Measurements from ENCODE around the gene ZNF444. TPM values are rescaled to one million over a fixed set of nuclear protein-coding genes. Genes with fewer than 3 reads are reported as not detected.
A peak's percentile ranks its signal among the peaks of the same experiment; 100 is the strongest.

Gene ZNF444
- total RNA-seq, 4 donors from 2014 or later, result 22.3 to 48.6 (median 41.2) TPM

DNA sequence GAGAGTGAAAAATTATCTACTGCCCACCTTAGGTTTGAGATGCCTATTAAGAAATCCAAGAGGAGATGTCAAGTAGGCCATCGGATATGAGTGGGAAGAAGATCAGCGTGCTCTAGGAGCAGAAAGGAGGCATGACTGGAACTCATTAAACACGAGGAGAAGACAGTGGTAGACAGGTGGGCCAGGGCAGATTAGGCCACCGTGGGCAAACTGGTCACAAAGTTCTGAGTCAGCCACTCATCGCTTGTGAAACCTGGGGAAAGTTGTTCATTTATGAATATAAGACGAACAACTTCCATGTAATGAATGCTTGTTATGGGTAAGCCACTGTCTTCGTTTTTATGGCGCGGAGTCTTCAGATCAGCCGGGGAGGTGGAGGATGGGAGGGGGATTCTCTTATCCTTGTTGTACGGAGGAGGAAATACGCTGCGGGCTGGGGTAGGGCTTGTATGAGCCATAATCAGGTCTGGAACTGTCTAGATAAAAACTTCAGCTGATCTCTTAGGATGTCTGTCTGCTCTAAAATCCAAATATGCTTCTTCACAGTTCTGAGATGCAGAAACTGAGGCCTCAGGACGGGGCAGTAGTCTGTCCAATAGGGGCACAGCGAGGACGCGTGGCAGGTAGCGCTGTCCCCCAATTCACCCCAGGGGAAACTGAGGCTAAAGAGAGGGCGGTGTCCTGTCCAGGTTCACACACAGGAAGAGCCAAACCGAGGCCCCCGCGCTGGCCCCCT, 1.1 kb upstream of the ZNF444 start:
- Histone ChIP-seq H3K9me3 (no peaks in the 10 kb centered on the region), H3K27me3 (no peaks in the 10 kb centered on the region), H3K27ac (peak overlapping the region; percentile 88 to 95 (median 92)), H3K4me3 (peak overlapping the region; percentile 39 to 66 (median 53)), H3K4me1 (peaks cover 0 to 32% (median 6%) of the 10 kb centered on the region in 4 donors), H3K36me3 (no peaks in the 10 kb centered on the region)
- TF ChIP-seq EP300 (IDR thresholded peaks at IDR 0.05) (no peak), POLR2A (IDR thresholded peaks at IDR 0.05) (no peak)
- TF ChIP-seq, protein P1, sequence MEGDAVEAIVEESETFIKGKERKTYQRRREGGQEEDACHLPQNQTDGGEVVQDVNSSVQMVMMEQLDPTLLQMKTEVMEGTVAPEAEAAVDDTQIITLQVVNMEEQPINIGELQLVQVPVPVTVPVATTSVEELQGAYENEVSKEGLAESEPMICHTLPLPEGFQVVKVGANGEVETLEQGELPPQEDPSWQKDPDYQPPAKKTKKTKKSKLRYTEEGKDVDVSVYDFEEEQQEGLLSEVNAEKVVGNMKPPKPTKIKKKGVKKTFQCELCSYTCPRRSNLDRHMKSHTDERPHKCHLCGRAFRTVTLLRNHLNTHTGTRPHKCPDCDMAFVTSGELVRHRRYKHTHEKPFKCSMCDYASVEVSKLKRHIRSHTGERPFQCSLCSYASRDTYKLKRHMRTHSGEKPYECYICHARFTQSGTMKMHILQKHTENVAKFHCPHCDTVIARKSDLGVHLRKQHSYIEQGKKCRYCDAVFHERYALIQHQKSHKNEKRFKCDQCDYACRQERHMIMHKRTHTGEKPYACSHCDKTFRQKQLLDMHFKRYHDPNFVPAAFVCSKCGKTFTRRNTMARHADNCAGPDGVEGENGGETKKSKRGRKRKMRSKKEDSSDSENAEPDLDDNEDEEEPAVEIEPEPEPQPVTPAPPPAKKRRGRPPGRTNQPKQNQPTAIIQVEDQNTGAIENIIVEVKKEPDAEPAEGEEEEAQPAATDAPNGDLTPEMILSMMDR (IDR thresholded peaks at IDR 0.05), result no peak
- 26% methylated on average over 22 of the region's 22 CpGs for WGBS, 2 donors
- DNase-seq (ENCODE audit: low spot score in 2 of 2), result no peak

DNA sequence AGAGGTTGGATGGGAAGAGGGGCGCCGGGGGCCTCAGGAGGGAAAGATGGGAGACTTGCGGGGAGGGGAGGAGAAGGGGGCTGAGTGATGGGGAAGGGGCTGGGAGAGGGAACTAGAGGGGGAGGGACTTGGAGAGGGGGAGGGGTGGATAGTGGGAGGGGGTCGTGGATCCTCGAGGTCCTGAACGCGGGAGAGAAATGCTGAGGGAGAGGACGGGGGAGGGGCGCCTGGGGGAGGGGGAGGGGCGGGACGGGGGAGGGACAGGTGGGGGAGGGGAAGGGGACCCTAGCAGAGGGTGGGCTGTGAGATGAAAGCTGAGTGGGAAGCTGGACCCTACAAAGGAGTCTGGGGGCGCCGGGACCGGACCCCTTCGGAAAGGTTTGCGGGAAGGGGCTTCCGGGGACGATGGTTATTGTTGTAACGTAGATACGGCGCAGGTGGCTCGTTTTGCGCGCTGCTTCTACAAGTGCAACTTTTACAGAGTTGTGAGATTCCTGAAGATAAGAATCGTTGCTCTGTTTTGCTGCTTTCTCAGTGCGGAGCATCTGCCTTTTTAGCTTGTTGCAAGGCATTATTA, 418 bp downstream of the ZNF444 start:
- DNase-seq (ENCODE audit: low spot score in 2 of 2), result no peak

DNA sequence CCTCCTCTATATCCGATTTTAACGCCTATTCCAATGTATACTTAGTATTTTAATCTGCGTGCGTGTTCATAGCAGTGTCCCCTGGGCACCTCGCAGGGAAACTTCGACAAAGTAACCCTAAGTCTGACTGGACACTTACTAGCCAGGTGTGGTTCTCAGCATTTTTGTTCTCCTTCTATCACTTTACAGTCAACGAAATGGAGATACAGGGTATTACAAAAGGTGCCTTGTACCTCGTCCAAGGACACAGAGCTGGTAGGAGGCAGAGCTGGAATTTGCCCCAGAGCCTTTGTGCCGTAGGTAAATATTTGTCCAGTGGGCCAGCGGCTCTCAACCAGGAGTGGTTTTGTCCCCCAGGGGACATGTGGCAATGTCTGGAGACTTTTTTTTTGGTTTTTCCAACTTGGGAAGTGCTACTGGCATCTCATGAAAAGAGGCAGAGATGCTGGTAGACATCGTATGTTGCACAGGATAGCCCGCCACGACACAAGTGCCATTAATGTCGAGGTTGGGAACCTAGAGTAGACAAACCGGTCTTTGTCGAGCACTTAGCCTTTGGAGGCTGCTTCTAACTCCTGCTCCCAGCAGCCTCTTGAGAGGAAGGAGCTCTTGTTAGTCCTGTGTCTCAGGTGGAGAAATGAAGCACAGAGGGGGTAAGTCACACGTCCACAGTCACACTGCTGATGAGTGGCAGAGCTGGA, 1.1 kb downstream of the ZNF444 start:
- 44 to 49% methylated on average over 17 of the region's 17 CpGs for WGBS, 2 donors
- no peak for TF ChIP-seq EP300 (IDR thresholded peaks at IDR 0.05)
- TF ChIP-seq POLR2A (IDR thresholded peaks at IDR 0.05), result no peak
- TF ChIP-seq, protein P1 (IDR thresholded peaks at IDR 0.05), result no peak
- DNase-seq (ENCODE audit: low spot score in 2 of 2), result no peak
- Histone ChIP-seq H3K4me1 (peaks cover 0 to 32% (median 6%) of the 10 kb centered on the region in 4 donors), H3K36me3 (peaks cover 0 to 15% (median 4%) of the 10 kb centered on the region in 3 donors), H3K27ac (peak overlapping the region; percentile 88 to 95 (median 92)), H3K9me3 (no peaks in the 10 kb centered on the region), H3K27me3 (no peaks in the 10 kb centered on the region), H3K4me3 (peak overlapping the region in 2 of 4 donors; percentile 39 to 66)

More for the DNA sequence above, 418 bp downstream of the ZNF444 start:
- TF ChIP-seq EP300 (IDR thresholded peaks at IDR 0.05), result no peak
- no peak for TF ChIP-seq POLR2A (IDR thresholded peaks at IDR 0.05)
- TF ChIP-seq, protein P1 (IDR thresholded peaks at IDR 0.05), result no peak
- H3K27ac ChIP-seq, result peak overlapping the region; percentile 88 to 95 (median 92)
- WGBS, 2 donors, result 3% methylated on average over 25 to 26 of the region's 26 CpGs
- H3K4me3 ChIP-seq, result peak overlapping the region; percentile 39 to 66 (median 49)
- peaks cover 0 to 32% (median 6%) of the 10 kb centered on the region in 4 donors for H3K4me1 ChIP-seq
- H3K27me3 ChIP-seq, result no peaks in the 10 kb centered on the region
- no peaks in the 10 kb centered on the region for H3K9me3 ChIP-seq
- peaks cover 0 to 8% (median 0%) of the 10 kb centered on the region in 3 donors for H3K36me3 ChIP-seq

DNA sequence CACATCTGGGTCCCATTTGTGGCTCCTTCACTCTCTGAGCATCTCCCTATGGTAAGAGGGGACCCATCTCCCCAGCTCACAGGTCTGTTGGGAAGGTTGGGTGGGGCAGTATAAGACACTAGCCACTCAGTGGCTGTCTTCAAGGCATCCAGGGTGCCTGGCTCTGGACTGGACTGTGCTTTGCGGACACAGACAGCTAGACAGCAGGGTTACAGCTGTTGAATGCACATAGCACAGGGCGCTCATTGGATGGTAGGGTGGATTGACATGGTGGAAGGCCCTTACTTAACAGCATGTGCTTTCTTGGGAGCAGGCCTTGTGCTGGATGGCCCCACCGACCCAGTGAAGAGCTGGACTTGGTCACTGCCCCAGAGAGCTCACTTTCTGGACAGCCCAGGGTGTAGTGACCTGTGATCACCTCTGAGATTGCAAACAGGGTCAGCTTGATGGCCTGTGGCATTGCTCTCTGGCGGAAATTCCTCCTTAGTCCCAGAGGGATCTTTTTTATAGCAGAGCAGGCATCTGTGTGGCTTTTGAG, 1.9 kb downstream of the ZNF444 start:
- Histone ChIP-seq H3K9me3 (no peaks in the 10 kb centered on the region), H3K36me3 (peaks cover 0 to 22% (median 10%) of the 10 kb centered on the region in 3 donors), H3K4me1 (peaks cover 0 to 32% (median 6%) of the 10 kb centered on the region in 4 donors), H3K27ac (peak overlapping the region in 1 of 4 donors; percentile 95), H3K27me3 (no peaks in the 10 kb centered on the region), H3K4me3 (no peak overlapping the region)
- 73 to 92% methylated on average over 3 to 4 of the region's 4 CpGs for WGBS, 2 donors
- TF ChIP-seq EP300 (IDR thresholded peaks at IDR 0.05) (no peak), POLR2A (IDR thresholded peaks at IDR 0.05) (no peak)
- TF ChIP-seq, protein P1 (IDR thresholded peaks at IDR 0.05), result no peak
- no peak for DNase-seq (ENCODE audit: low spot score in 2 of 2)

Data from tibial nerve (tissue), 4 donors.